ENCODE results near the gene PTGR1. TPM values are rescaled to one million over a fixed set of nuclear protein-coding genes. Genes with fewer than 3 reads are reported as not detected.
A peak's percentile ranks its signal among the peaks of the same experiment; 100 is the strongest.
"Not testable (repeated sequence)": the region's sequence is repeated elsewhere in the genome, so short reads cannot be mapped to it uniquely, and the experiment has no call there.

Gene PTGR1
- total RNA-seq, 1 donor from 2014 or later = 27.6 TPM

DNA sequence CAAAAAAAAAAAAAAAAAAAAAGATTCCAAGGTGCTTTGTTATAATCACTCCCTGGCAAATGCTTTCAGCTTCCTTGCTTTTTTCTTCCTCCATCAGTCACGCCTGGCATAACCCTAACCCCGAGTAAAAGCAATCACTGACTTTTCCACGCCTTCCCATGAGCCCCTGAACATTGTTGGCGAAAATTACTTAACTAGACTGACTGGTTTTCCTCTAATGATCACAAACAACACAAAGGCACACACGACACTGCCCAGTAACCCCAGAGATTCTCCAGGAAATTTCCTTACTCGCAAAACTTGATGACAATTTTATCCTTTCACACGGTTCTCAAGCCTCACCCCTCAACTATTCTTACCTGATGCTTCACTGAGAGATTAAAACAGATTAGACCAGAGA is 11.4 kb upstream of the PTGR1 start:
- DNase-seq = no peak

DNA sequence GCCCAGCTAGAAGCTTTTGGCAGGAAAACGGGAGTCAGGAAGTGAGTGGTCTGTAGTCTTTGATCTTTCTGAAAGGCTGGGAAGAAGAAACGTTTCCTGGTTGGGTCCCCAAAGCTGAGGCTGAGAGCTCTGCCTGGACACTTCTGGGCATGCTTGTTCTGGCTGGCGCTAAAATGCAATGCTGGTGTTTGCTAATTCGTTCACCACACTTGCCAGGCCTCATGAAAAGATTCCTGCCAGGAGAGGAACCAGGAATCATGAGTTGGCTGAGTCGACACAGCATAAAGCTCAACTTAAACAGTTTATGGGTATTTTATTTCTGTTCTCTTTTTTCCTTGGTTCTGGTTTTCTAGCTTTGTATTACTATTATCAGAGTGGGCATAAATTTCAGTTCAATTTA is 10.7 kb upstream of the PTGR1 start:
- DNase-seq = no peak

DNA sequence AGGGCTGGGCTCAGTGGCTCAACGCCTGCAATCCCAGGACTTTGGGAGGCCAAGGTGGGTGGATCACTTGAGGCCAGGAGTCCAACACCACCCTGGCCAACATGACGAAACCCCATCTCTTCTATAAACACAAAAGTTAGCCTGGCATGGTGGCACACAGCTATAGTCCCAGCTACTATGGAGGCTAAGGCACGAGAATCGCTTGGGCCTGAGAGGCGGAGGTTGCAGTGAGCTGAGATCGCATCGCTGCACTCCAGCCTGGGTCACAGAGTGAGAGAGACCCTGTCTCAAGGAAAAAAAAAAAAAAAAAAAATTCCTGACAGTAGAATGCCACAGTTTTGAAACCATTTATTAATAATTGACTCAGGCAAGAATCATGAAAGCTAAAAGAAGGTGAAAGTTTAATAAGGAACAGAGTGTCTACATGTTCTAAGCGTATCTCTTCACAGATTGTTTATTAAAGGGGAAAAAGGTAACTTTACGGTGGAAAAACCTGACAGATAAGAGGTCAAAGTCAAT is 5.7 kb upstream of the PTGR1 start:
- no peak for DNase-seq

DNA sequence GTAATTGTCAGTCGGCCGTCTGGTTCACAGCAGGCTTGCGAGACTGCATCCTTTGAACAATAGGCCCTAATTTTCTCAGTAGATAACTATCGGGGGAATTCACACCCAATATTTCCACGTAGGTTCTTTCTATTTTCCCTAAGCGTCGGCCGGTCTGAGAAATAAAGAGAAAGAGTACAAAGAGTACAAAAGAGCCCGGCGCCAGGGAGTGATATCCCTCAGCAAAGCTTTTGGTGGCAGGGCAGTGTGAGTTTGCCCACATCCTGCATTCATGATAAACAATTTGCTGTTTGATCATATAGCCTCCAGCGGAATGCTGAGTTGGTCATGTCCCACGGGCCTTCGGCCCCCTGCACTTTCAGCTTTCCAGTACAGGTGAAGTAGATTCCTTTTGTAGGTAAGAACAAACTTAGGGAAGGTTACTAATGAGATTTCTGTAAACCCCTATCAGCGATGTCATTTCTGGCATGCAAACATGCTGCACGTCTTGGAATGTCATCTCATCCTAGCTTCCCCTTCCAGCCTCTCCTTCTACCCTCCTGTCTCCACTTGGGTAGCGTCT is 4.7 kb upstream of the PTGR1 start:
- DNase-seq = no peak

DNA sequence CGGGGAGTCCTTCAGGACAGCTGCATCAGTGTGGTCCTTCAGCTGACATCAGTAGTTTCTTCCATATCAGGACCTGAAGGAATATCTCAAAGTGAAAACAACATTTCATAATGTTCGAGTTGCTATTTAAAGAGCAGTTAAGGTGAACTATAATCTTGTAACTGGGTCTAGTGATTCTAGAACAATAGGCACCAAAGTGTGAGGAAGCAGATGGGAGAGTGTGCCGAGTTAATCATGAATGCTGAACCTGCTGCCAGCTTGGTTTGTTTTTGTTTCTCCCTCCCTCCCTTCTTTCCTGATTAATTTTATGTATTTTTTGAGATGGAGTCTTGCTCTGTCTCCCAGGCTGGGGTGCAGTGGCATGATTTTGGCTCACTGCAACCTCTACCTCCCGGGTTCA is 3.6 kb upstream of the PTGR1 start:
- peak; percentile 91 for DNase-seq

DNA sequence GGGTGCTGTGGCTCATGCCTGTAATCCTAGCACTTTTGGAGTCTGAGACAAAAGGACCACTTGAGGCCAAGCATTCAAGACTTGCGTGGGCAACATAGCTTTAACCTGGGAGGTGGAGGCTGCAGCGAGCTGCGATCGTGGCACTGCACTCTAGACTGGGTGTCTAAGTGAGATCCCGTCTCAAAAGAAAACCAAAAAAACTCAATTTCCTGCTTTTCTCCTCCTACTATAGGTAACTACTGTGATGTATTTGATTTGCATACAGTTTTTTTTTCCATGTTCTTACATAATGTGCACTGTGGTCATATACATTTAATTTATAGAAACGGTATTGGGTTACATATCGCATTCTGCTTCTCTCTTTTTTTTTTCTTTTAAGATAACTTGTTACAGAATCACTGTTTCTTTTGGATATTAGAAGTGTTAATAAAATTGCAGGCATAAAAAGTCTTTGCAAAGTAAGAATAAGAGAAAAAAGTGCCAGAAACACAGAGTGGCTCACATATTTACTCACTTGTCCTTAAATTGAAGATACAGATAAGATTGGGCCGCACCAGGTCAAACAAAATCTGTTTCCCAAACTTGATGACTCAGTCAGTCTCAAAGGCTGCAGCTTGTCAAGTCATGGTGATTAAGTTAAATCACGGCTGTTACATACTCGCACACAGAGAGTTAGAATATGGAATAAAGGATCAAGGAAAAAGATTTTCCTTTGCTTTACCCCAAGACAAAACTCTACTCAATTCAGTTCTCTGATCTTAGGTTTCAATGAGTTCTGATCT is 2.0 kb upstream of the PTGR1 start:
- peak; percentile 93 for DNase-seq

DNA sequence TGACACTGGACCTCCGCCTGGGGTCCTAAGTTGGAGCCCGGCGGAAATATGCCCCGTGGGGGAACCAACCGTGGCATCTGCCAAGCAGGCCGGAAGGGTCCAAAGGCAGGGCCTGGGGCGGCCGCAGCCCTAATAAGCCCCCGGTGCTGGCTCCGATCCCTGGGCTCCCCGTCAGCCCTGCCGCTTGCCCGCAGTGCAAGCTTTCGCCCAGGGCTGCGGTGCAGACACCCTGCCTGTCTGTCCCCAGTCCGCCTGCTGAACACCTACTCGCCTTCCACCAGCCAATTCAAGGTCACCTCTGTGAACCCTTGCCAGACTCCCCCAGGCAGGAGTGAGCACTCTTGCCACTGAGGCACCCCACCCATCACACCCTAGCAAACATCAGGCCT is 502 bp upstream of the PTGR1 start:
- no peak for DNase-seq

DNA sequence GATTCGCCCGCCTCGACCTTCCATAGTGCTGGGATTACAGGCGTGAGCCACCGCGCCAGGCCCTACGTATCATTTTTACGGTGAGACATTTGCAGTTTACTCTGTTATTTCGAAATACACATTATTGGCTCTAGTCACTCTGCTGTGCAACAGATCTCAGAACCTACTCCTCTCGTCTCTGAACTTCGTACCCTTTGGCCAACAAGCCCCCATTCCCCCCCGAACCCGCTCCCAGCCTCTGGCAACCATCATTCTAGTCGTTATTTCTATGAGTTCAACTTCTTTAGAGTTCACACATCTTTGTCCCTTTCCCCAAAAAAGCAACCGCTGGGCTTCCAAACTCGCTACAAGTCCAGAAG is 735 bp downstream of the PTGR1 start:
- DNase-seq = peak; percentile 31

DNA sequence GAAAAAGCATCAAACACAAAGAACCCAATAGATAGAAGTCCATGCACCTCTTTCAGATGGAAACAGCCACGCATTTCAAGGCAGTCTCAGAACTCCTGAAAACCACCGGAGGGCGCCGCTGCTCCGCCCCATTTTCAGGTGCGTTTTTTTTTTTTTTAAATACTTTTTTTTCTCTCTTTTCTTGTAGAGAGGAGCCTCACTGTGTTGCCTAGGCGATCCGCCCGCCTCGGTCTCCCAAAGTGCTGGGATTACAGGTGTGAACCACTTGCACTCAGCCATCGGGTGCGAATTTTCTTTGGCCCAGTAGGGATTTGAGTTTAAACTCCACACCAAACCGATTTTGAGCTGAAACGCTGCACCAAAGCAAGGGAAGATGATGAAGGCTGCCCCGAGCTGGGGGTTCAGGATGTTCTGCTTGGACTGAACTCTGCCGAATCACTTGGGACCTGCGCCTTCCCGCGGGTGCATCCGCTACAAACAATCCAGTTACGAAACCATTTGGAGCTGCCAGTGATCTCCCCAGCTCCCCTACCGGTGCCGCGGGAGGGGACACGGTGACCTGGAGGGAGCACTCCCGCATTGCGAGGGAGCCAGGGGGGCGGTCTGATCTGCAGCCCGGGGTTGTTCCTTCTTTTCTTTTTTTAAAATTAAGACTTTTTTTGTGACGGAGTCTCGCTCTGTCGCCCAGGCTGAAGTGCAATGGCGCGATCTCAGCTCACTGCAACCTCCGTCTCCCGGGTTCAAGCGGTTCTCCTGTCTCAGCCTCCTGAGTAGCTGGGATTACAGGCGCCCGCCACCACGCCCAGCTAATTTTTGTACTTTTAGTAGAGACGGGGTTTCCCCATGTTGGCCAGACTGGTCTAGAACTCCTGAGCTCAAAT is 1.4 kb downstream of the PTGR1 start:
- peak; percentile 85 for DNase-seq

DNA sequence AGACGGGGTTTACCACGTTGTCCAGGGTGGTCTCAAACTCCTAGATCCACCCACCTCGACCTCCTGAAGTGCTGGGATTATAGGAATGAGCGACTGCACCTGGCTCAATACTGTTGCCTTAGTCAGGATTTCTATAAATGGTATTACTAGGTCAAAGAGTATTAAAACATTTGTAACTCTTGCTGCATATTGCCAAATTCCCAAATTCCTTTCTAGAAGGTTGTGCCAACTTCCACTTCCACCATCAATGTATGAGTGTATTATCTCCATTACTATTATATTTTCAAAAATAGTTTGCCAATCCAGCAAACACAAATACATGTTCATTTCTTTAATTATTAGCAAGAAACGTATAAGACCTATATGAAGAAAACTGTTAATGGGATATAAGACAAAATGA is 10.6 kb downstream of the PTGR1 start:
- no peak for DNase-seq

DNA sequence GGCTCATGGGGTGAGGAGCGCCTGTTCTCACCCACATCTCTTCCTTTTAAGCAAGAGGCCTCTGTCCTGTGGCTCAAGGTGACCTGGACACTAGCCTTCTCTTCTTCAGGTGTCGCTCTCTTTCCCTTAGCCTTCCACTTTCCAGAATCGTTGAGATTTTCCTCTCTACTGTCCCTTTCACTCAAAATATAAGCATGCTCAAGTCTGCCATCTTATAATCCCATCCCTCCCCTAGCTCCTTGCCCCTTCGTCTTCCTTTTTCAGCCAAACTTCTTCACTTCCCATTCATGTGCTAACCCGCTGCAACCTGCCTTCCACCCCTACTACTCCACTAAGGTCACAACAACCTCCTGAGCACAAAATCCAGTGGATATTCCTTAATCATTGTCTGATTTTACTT is 13.1 kb downstream of the PTGR1 start:
- DNase-seq = no peak

DNA sequence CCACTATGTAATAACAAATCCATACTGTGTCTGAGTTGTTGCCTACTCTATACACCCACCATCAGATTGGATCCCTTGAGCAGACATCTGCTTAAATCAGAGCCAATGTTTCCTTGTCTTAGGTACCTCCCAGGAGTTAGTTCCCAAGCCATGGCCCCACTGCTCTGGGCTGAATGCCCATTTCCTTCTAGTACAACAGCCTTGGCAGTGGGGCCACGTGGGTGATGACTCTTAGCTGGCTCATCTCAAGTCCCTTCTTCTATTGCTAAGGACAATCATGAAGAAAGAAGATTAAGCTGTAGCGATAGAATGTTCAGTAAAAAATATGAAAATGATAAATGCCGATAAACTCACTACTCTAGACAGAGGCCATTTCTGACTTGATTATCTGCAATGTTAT is 16.6 kb downstream of the PTGR1 start:
- DNase-seq = peak; percentile 25

DNA sequence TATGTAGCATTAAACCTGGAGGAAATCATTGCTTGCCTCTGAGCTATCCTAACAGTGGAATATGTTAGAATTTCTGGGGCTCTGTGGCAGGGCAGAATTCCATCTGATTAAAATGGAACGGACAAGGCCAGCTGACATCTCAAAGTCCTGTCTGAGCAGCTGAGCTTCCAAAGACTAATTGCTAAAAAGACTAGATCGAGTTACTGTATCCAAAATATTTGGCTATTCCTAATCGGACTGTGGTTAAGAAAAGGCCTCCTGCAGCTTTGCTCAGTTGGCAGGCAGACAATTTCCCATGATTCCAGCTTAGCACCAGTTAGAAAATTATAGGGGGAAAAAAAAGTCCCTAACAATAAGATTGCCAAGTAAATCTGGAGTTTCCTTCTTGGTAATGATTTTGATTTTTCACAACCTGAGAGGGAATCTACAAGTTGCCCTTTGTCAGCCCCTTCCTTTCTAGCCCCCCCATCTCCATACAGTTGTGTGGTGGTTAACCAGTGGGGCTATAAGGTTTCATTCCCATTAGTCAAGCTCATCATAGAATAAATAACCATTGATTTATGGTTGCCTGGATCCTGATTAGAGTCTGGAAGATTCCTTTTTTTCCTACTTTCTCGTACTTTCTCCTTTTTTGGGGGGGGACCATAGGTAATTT is 26.4 kb downstream of the PTGR1 start:
- DNase-seq = no peak

DNA sequence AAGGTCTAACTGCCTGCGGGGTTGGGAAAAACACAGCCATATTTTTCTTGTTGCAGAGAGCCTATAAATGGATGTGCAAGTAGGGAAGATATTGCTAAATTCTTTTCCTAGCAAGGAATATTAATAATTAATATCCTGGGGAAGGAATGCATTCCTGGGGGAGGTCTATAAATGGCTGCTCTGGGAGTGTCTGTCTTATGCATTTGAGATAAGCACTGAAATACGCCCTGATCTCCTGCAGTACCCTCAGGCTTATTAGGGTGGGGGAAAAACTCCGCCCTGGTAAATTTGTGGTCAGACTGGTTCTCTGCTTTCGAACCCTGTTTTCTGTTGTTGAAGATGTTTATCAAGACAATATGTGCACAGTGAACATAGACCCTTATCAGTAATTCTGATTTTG is 31.3 kb downstream of the PTGR1 start:
- not testable (repeated sequence) for DNase-seq

DNA sequence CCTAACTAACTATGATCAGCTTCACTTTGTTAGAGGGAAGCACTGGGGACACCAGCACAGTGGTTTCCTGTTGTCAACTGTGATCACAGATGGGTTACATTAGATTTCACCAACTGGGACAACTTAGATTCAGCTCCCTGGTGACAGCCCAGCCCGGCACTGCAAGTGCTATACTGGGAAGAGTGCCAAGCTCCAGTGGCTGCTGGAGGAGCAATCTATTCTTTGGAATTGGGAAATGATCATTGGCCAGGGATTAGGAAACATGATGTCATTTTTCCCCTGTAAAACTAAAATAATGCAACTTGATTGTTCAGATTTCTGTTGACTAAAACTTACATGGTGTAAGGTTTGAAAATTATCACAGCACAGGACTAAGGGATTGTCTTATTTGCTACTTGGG is 33.2 kb downstream of the PTGR1 start:
- DNase-seq = peak; percentile 81

DNA sequence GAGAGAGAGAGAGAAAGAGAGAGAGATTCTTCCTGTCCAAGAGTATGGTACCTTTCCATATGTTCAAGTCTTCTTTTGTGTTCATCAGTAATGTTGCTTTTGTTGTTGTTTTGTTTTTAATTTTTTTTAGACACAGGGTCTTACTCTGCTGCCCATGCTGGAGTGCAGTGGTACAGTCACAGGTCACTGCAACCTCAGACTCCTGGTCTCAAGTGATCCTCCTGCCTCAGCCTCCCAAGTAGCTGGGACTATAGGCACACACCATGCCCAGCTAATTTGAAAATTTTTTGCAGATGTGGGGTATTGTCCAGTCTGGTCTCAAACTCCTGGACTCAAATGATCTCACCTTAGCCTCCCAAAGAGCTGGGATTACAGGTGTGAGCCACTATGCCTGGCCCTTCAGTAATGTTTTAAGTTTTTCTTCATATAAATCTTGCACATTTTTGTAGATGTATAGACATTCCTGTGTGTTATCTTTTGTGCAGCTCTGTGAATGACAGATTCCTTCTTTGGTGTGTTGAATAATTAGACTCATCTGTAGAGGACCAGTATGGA is 38.2 kb downstream of the PTGR1 start:
- DNase-seq = no peak

DNA sequence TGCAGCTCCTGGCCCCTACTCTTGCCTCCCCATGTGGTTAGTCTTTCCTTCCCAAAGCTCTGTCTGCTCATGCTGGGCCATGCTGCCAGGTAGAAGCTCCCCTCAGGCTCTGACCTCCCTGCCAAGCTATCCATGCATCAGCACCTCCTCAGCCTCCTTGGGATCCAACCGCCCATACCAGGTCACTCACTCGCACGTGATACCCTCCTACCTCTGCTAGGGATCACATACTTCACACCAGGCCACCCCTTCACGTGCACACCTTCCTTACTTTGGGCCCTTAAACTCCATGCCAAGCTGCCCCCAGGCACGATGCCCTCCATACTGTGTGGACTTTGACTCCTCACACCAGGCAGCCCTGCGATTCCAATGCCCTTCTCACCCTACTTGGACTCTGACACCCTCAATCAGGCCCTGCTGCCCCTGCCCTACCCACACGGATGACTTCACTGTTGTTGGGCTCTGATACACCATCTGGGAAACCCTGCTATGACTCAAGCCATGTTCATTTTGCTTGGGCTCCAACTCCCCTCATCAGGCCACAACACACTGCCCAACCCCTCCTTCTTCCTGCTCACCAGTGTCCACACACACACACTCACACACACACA is 40.3 kb downstream of the PTGR1 start:
- DNase-seq = no peak

DNA sequence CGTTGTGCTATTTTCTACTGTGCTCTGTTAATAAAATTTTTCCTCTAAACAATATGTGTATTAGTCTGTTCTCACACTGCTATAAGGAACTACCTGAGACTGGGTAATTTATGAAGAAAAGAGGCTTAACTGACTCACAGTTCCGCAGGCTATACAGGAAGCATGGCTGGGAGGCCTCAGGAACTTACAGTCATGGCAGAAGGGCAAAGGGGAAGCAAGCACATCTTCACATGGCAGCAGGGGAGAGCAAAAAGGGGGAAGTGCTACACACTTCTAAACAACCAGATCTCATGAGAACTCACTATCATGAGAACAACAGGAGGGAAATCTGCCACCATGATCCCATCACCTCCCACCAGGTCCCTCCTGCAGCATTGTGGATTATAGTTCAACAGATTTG is 44.0 kb downstream of the PTGR1 start:
- DNase-seq = not testable (repeated sequence)

DNA sequence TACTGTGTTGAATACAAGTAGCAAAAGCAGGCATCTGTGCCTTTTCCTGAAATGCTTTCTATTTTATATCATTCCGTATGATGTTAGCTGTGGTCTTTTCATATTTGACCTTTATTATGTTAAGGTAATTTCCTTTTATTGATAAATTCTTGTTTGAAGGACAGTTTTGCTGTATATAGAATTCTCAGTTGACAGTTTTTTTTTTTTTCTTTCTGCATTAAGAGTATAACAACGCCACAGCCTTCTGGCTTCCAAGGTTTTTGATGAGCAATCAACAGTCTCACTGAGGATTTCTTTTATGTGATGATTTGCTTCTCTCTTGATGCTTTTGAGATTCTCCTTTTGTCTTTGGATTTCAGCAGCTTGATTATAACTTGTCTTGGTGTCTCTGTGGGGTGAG is 50.8 kb downstream of the PTGR1 start:
- no peak for DNase-seq

DNA sequence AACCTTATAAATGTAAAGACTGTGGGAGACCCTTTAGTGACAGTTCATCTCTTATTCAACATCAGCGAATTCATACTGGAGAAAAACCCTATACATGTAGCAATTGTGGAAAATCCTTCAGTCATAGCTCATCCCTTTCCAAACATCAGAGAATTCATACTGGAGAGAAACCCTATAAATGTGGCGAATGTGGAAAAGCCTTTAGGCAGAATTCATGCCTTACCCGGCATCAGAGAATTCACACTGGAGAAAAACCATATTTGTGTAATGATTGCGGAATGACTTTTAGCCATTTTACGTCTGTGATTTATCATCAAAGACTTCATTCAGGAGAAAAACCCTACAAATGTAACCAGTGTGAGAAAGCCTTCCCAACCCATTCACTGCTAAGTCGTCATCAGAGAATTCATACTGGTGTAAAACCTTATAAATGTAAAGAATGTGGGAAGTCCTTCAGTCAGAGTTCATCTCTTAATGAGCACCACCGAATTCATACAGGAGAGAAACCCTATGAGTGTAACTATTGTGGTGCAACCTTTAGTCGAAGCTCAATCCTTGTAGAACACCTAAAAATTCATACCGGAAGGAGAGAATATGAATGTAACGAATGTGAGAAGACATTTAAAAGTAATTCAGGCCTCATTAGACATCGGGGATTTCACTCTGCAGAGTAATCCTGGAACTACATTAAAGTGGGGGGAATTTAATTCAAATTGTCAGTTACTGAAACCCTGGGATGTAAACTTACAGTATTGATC is 56.8 kb downstream of the PTGR1 start:
- no peak for DNase-seq

DNA sequence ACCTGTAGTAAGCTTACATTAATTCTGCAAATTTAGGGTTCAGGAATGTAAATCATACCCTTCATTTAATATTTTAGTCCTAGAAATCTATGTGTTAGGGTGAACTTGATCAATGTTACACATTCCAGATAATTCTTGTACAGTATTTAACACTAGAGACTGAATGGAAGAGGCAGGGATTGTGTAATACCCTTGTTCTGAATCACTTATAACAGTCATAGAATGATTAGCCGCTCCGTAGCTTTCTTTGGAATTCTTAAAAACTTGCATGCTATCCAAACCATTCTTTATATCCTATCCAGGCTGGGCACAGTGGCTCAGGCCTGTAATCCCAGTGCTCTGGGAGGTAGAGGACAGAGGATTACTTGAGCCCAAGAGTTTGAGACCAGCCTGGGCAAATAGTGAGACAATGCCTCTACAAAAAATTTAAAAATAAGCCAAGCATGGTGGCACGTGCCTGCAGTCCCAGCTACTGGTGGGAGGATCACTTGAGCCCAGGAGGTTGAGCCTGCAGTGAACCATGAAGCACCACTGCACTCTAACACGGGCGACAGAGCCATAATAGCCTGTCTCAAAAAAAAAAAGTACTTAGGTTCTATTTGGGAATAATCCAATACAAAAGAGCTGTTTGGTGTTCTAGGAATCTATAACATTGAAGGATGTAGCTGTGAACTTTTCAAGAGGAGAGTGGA is 66.2 kb downstream of the PTGR1 start:
- no peak for DNase-seq
